ENCODE data around the gene YIPF2. TPM values are rescaled to one million over a fixed set of nuclear protein-coding genes. Genes with fewer than 3 reads are reported as not detected.
A peak's percentile ranks its signal among the peaks of the same experiment; 100 is the strongest.

YIPF2 gene
- 10 to 100 TPM; 31.5 to 54.2 TPM for total RNA-seq
- 10 to 100 TPM; 33.6 to 42.8 TPM for polyA plus RNA-seq (ENCODE audit: insufficient read length in 2 of 2)
- long read RNA-seq, donor 1, transcript YIPF2-204 (10 exons, 1,550 nt) = major isoform, 6 of 55 reads
- long read RNA-seq, donor 1, partial matches to known transcripts = 46 of 55 reads
- long read RNA-seq, donor 1, other reads (novel, unspliced or antisense) = 0 of 55 reads
- long read RNA-seq, donor 2, partial matches to known transcripts = 0 of 2 reads
- long read RNA-seq, donor 2, other reads (novel, unspliced or antisense) = 0 of 2 reads
- long read RNA-seq, donor 3, partial matches to known transcripts = 5 of 8 reads
- long read RNA-seq, donor 3, other reads (novel, unspliced or antisense) = 0 of 8 reads
- long read RNA-seq, donor 4, transcript YIPF2-204 (10 exons, 1,550 nt) = major isoform, 17 of 26 reads
- long read RNA-seq, donor 4, partial matches to known transcripts = 5 of 26 reads
- long read RNA-seq, donor 4, other reads (novel, unspliced or antisense) = 0 of 26 reads

DNA sequence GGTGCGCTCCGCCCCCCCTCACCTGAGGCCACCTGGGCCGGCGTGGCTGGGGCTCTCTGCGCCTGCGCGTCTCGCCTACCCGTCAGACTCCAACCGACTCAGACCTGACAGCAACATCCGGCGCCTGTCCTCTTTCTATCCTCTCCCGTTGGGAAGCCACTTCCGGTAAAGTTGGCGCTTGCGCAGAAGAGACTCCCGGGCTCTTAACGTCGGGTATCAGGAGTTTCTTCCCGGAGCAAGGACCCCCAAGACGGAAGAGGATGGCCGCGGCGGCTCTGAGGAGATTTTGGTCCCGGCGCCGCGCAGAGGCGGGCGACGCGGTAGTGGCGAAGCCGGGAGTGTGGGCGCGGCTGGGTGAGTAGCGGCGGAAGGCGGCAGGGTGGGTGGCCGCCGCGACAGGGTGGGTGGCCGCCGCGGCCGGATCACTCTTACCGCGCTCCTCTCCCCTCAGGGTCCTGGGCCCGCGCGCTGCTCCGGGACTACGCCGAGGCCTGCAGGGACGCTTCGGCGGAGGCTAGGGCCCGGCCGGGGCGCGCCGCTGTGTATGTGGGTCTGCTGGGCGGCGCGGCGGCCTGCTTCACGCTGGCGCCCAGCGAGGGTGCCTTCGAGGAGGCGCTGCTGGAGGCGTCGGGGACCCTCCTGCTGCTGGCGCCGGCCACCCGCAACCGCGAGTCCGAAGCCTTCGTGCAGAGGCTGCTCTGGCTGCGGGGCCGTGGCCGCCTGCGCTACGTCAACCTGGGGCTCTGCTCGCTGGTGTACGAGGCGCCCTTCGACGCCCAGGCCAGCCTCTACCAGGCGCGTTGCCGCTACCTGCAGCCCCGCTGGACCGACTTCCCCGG, at the start of gene YIPF2, which contains the start of gene TIMM29:
TSS of gene YIPF2 (minus strand) at position 77 of the 839 bp plus-strand sequence. CDS start 229 bp downstream, outside the sequence.
TSS of gene TIMM29 (plus strand) at position 249 of the 839 bp plus-strand sequence. CDS start at position 261, 12 bp downstream.
- Histone ChIP-seq H3K27me3 (ENCODE audit: control insufficient read depth, insufficient read depth, low read length) (no peaks in the 10 kb centered on the region), H3K9me3 (ENCODE audit: control insufficient read depth, insufficient read depth, low read length) (no peaks in the 10 kb centered on the region), H3K36me3 (ENCODE audit: control insufficient read depth, insufficient read depth, low read length) (peaks cover 64% of the 10 kb centered on the region), H3K4me1 (ENCODE audit: control insufficient read depth, insufficient read depth, low read length) (peaks cover 24% of the 10 kb centered on the region), H3K27ac (ENCODE audit: low read depth, low read length) (peak within 1 kb of the TSS; percentile 47), H3K4me3 (ENCODE audit: low read depth, low read length) (peak within 1 kb of the TSS; percentile 84)
- under 1% methylated on average over 96 of the region's 96 CpGs for WGBS (ENCODE audit: insufficient coverage)
- peak; percentile 94 to 100 (median 99) for DNase-seq (ENCODE audit: low read depth in 4 of 6, low spot score in 6 of 6)

DNA sequence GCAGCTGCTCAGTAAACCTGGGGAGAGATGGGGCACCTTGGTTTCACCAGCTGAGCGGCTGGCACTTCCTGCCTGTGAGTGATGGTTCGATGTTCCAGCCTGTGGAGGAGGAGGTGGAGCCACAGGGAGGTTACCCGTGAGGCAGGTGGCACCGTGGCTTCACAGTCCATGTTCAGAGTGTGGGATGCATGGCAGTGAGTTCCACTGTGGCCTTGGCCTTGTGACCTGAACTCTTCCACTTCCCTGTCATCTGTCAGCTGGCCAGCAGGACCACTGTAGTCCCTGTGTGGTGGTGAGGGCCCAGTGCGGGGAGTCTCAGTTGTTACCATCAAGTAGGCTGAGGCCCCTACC, 49.3 kb upstream of the YIPF2 start:
- peaks cover 24% of the 10 kb centered on the region for H3K4me1 ChIP-seq (ENCODE audit: control insufficient read depth, insufficient read depth, low read length)
- H3K27ac ChIP-seq (ENCODE audit: low read depth, low read length) = no peak overlapping the region
- H3K9me3 ChIP-seq (ENCODE audit: control insufficient read depth, insufficient read depth, low read length) = no peaks in the 10 kb centered on the region
- H3K27me3 ChIP-seq (ENCODE audit: control insufficient read depth, insufficient read depth, low read length) = no peaks in the 10 kb centered on the region
- peaks cover 8% of the 10 kb centered on the region for H3K36me3 ChIP-seq (ENCODE audit: control insufficient read depth, insufficient read depth, low read length)
- 85% methylated on average over 5 of the region's 5 CpGs for WGBS (ENCODE audit: insufficient coverage)
- no peak overlapping the region for H3K4me3 ChIP-seq (ENCODE audit: low read depth, low read length)
- DNase-seq (ENCODE audit: low read depth in 4 of 6, low spot score in 6 of 6) = no peak

- peaks cover 24% of the 10 kb centered on the region for H3K4me1 ChIP-seq (ENCODE audit: control insufficient read depth, insufficient read depth, low read length)
- peaks cover 8% of the 10 kb centered on the region for H3K36me3 ChIP-seq (ENCODE audit: control insufficient read depth, insufficient read depth, low read length)
- DNase-seq (ENCODE audit: low read depth in 4 of 6, low spot score in 6 of 6) = no peak
- no peaks in the 10 kb centered on the region for H3K27me3 ChIP-seq (ENCODE audit: control insufficient read depth, insufficient read depth, low read length)
- WGBS (ENCODE audit: insufficient coverage) = 86% methylated on average over 8 of the region's 19 CpGs
- H3K4me3 ChIP-seq (ENCODE audit: low read depth, low read length) = no peak overlapping the region
- no peaks in the 10 kb centered on the region for H3K9me3 ChIP-seq (ENCODE audit: control insufficient read depth, insufficient read depth, low read length)
- peak overlapping the region; percentile 63 for H3K27ac ChIP-seq (ENCODE audit: low read depth, low read length)
Measured at GRCh38 chr19:10976131-10976892, 47.9 kb upstream of the YIPF2 start.

- H3K27ac ChIP-seq (ENCODE audit: low read depth, low read length) = peak overlapping the region; percentile 63
- WGBS (ENCODE audit: insufficient coverage) = 69% methylated on average over 13 of the region's 19 CpGs
- H3K4me3 ChIP-seq (ENCODE audit: low read depth, low read length) = no peak overlapping the region
- peaks cover 4% of the 10 kb centered on the region for H3K36me3 ChIP-seq (ENCODE audit: control insufficient read depth, insufficient read depth, low read length)
- H3K4me1 ChIP-seq (ENCODE audit: control insufficient read depth, insufficient read depth, low read length) = peaks cover 24% of the 10 kb centered on the region
- DNase-seq (ENCODE audit: low read depth in 4 of 6, low spot score in 6 of 6) = peak in 1 of 6 donors; percentile 67
- H3K9me3 ChIP-seq (ENCODE audit: control insufficient read depth, insufficient read depth, low read length) = no peaks in the 10 kb centered on the region
- no peaks in the 10 kb centered on the region for H3K27me3 ChIP-seq (ENCODE audit: control insufficient read depth, insufficient read depth, low read length)
Measured at GRCh38 chr19:10975374-10976130, 47.1 kb upstream of the YIPF2 start.

- Histone ChIP-seq H3K27me3 (ENCODE audit: control insufficient read depth, insufficient read depth, low read length) (no peaks in the 10 kb centered on the region), H3K27ac (ENCODE audit: low read depth, low read length) (no peak overlapping the region), H3K36me3 (ENCODE audit: control insufficient read depth, insufficient read depth, low read length) (peaks cover 11% of the 10 kb centered on the region), H3K4me1 (ENCODE audit: control insufficient read depth, insufficient read depth, low read length) (peaks cover 29% of the 10 kb centered on the region), H3K9me3 (ENCODE audit: control insufficient read depth, insufficient read depth, low read length) (no peaks in the 10 kb centered on the region), H3K4me3 (ENCODE audit: low read depth, low read length) (no peak overlapping the region)
- no peak for DNase-seq (ENCODE audit: low read depth in 4 of 6, low spot score in 6 of 6)
- 79% methylated on average over 7 of the region's 8 CpGs for WGBS (ENCODE audit: insufficient coverage)
Measured at GRCh38 chr19:10971107-10971726, 42.8 kb upstream of the YIPF2 start.

DNA sequence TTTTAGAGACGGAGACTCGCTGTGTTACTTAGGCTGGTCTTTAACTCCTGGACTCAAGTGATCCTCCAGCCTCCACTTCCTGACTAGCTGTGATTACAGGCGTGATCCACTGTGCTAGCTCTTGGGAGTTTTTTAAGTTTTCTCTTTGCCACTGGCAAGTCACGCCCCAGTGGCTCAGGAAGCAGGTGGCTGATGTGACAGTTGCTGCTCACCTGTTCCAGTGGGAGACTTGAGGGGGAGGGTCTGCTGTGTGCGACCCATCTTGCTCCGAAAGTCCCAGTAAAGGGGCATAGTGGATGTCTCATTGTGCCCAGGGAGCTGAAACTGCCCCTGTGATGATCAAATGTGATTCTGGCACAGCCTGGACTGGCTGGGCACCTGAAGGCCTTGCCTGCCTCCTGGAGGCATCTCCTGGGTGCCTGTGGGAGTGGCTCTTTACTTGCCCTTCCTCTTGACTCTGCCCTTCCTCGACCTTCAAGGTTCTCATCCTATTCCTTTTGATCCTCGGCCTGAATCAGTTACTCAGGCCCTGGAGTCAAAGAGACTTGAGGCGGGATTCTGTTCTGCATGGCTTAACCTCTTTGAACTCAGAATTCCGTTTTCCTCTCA, 40.2 kb upstream of the YIPF2 start:
- WGBS (ENCODE audit: insufficient coverage) = 67% methylated on average over 7 of the region's 10 CpGs
- Histone ChIP-seq H3K4me1 (ENCODE audit: control insufficient read depth, insufficient read depth, low read length) (peaks cover 27% of the 10 kb centered on the region), H3K27me3 (ENCODE audit: control insufficient read depth, insufficient read depth, low read length) (no peaks in the 10 kb centered on the region), H3K36me3 (ENCODE audit: control insufficient read depth, insufficient read depth, low read length) (peaks cover 14% of the 10 kb centered on the region), H3K9me3 (ENCODE audit: control insufficient read depth, insufficient read depth, low read length) (no peaks in the 10 kb centered on the region), H3K4me3 (ENCODE audit: low read depth, low read length) (no peak overlapping the region), H3K27ac (ENCODE audit: low read depth, low read length) (no peak overlapping the region)
- DNase-seq (ENCODE audit: low read depth in 4 of 6, low spot score in 6 of 6) = no peak

- peaks cover 42% of the 10 kb centered on the region for H3K4me1 ChIP-seq (ENCODE audit: control insufficient read depth, insufficient read depth, low read length)
- no peaks in the 10 kb centered on the region for H3K27me3 ChIP-seq (ENCODE audit: control insufficient read depth, insufficient read depth, low read length)
- peaks cover 14% of the 10 kb centered on the region for H3K36me3 ChIP-seq (ENCODE audit: control insufficient read depth, insufficient read depth, low read length)
- WGBS (ENCODE audit: insufficient coverage) = 82% methylated on average over 7 of the region's 8 CpGs
- no peak overlapping the region for H3K4me3 ChIP-seq (ENCODE audit: low read depth, low read length)
- no peak overlapping the region for H3K27ac ChIP-seq (ENCODE audit: low read depth, low read length)
- DNase-seq (ENCODE audit: low read depth in 4 of 6, low spot score in 6 of 6) = no peak
- no peaks in the 10 kb centered on the region for H3K9me3 ChIP-seq (ENCODE audit: control insufficient read depth, insufficient read depth, low read length)
Measured at GRCh38 chr19:10966809-10967208, 38.4 kb upstream of the YIPF2 start.

- H3K4me3 ChIP-seq (ENCODE audit: low read depth, low read length) = no peak overlapping the region
- WGBS (ENCODE audit: insufficient coverage) = no CpG with 5 or more reads among the region's 6 CpGs
Measured at GRCh38 chr19:10965398-10965797, 37.0 kb upstream of the YIPF2 start.

More at GRCh38 chr19:10965398-10965797, 37.0 kb upstream of the YIPF2 start:
- H3K27ac ChIP-seq (ENCODE audit: low read depth, low read length) = no peak overlapping the region
- H3K4me1 ChIP-seq (ENCODE audit: control insufficient read depth, insufficient read depth, low read length) = peaks cover 42% of the 10 kb centered on the region
- H3K27me3 ChIP-seq (ENCODE audit: control insufficient read depth, insufficient read depth, low read length) = no peaks in the 10 kb centered on the region
- no peak for DNase-seq (ENCODE audit: low read depth in 4 of 6, low spot score in 6 of 6)
- no peaks in the 10 kb centered on the region for H3K9me3 ChIP-seq (ENCODE audit: control insufficient read depth, insufficient read depth, low read length)
- H3K36me3 ChIP-seq (ENCODE audit: control insufficient read depth, insufficient read depth, low read length) = peaks cover 14% of the 10 kb centered on the region

Data from spinal cord (tissue), 10 donors.